Esophagus muscularis mucosa (tissue), 3 donors: Measurements from ENCODE around the gene OVCA2.

Source experiments
- EP300 ChIP-seq: sonication (generic); formaldehyde crosslinking; IDR thresholded peaks from one replicate; pipeline ENCODE4 v1.6.1; 2017; ENCODE audit warnings: antibody characterized with exemption
- TF ChIP-seq, protein P1 (sequence below), 3 experiments: fragments of 200-600 bp in 2 of 3; fragments of 450-650 bp in 1 of 3; sonication (generic) in 2 of 3; IDR thresholded peaks; one replicate each; pipeline ENCODE4 v1.5.1; 2017 to 2019; ENCODE audit warnings: antibody characterized with exemption in 3 of 3, mild to moderate bottlenecking in 2 of 3, moderate library complexity in 1 of 3

DNA sequence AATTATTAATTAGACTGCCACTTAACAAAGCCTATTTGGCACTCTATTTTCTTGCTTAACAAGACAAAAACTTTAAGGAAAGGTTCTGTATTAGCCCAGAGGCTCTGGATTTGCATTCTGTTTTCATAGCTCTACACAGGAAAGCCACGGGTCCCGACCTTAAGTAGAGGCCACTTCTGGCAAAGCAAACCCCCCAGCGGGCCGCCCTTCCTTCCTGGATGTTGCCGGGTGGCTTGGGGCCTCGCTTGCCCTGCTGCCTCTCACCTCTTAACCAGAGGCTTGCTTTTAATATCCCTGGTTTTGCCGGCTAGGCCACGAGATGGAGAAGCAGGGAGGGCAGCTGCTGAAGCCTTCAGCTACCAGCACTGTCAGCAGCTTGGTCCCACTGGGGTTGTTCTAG, 21.1 kb upstream of the OVCA2 start:
- TF ChIP-seq, protein P1, sequence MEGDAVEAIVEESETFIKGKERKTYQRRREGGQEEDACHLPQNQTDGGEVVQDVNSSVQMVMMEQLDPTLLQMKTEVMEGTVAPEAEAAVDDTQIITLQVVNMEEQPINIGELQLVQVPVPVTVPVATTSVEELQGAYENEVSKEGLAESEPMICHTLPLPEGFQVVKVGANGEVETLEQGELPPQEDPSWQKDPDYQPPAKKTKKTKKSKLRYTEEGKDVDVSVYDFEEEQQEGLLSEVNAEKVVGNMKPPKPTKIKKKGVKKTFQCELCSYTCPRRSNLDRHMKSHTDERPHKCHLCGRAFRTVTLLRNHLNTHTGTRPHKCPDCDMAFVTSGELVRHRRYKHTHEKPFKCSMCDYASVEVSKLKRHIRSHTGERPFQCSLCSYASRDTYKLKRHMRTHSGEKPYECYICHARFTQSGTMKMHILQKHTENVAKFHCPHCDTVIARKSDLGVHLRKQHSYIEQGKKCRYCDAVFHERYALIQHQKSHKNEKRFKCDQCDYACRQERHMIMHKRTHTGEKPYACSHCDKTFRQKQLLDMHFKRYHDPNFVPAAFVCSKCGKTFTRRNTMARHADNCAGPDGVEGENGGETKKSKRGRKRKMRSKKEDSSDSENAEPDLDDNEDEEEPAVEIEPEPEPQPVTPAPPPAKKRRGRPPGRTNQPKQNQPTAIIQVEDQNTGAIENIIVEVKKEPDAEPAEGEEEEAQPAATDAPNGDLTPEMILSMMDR (IDR thresholded peaks at IDR 0.05): no peak
- no peak for TF ChIP-seq EP300
